ENCODE results near the gene ZDHHC14. TPM values are rescaled to one million over a fixed set of nuclear protein-coding genes. Genes with fewer than 3 reads are reported as not detected.

Gene ZDHHC14
- polyA plus RNA-seq, 1 donor (not counting 4 experiments of a cell fraction or from before 2014, with no cell fraction given): 6.4 TPM

DNA sequence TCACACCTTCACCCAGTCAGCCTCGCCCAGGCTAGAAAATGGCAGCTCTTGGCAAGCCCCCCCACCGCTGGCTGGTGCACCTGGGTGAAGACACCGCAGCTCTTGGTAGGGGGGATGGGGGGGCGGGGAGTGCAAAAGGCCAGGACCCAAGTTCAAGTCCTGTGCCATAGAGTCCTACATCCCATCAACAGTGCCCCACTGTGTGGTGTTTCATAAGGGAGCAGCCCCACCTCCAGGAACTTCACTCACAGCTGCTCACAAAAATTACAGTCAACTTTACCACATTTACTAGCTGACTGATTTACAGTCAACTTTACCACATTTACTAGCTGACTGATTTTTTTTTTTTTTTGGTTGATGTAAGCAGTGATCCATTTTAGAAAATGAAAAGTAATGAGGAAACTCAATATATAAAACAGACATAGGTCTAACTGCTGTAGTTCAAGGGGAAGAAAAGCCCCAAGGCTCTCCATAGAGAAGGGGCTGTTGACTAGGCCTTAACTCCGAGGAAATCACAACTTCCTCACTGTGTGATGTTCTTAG is 233.1 kb downstream of the ZDHHC14 start:
- Histone ChIP-seq H3K27ac (ENCODE audit: control insufficient read depth, insufficient read depth, low read length) (no peak overlapping the region), H3K4me2 (ENCODE audit: control insufficient read depth, extremely low read depth, insufficient read depth, low read depth, low read length) (no peak overlapping the region), H4K20me1 (ENCODE audit: control insufficient read depth, extremely low read depth, insufficient read depth, low read length) (no peaks in the 10 kb centered on the region), H2AFZ (ENCODE audit: control insufficient read depth, low read length) (no peak overlapping the region), H3K27me3 (ENCODE audit: control insufficient read depth, extremely low read depth, insufficient read depth, low read length) (no peaks in the 10 kb centered on the region), H3K9ac (ENCODE audit: control insufficient read depth, extremely low read depth, insufficient read depth, low read length) (no peak overlapping the region), H3K36me3 (ENCODE audit: control insufficient read depth in 2 of 2, extremely low read depth in 1 of 2, insufficient read depth in 2 of 2, low read length in 2 of 2) (no peaks in the 10 kb centered on the region), H3K9me1 (ENCODE audit: control insufficient read depth, extremely low read depth, insufficient read depth, low read length) (no peaks in the 10 kb centered on the region), H3K4me1 (ENCODE audit: control insufficient read depth, extremely low read depth, insufficient read depth, low read length) (peaks cover 10% of the 10 kb centered on the region), H3K9me3 (ENCODE audit: control insufficient read depth, low read depth, low read length) (no peaks in the 10 kb centered on the region), H3K79me2 (ENCODE audit: control insufficient read depth, insufficient read depth, low read length) (no peaks in the 10 kb centered on the region), H3K4me3 (ENCODE audit: control insufficient read depth in 2 of 3, extremely low read depth in 1 of 3, insufficient read depth in 2 of 3, low read depth in 1 of 3, low read length in 3 of 3) (no peak overlapping the region)
- FAIRE-seq (no peak), DNase-seq (ENCODE audit: low read depth, low spot score) (no peak)
- dilution Hi-C loops (cut with MboI; ENCODE audit: extremely low pct_ligation_motif_present, low sequenced_read_pairs): no loop called here
- TF ChIP-seq, protein P1, sequence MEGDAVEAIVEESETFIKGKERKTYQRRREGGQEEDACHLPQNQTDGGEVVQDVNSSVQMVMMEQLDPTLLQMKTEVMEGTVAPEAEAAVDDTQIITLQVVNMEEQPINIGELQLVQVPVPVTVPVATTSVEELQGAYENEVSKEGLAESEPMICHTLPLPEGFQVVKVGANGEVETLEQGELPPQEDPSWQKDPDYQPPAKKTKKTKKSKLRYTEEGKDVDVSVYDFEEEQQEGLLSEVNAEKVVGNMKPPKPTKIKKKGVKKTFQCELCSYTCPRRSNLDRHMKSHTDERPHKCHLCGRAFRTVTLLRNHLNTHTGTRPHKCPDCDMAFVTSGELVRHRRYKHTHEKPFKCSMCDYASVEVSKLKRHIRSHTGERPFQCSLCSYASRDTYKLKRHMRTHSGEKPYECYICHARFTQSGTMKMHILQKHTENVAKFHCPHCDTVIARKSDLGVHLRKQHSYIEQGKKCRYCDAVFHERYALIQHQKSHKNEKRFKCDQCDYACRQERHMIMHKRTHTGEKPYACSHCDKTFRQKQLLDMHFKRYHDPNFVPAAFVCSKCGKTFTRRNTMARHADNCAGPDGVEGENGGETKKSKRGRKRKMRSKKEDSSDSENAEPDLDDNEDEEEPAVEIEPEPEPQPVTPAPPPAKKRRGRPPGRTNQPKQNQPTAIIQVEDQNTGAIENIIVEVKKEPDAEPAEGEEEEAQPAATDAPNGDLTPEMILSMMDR (optimal IDR thresholded peaks at IDR 0.05 in 1 of 3, IDR thresholded peaks at IDR 0.05 in 1 of 3, conservative IDR thresholded peaks at IDR 0.05 in 1 of 3; ENCODE audit: extremely low read depth in 1 of 3, insufficient read depth in 2 of 3, low read length in 3 of 3): peak in 1 of 3 experiments; percentile 25
- TF ChIP-seq EZH2 (IDR thresholded peaks at IDR 0.05; ENCODE audit: low read length): no peak

DNA sequence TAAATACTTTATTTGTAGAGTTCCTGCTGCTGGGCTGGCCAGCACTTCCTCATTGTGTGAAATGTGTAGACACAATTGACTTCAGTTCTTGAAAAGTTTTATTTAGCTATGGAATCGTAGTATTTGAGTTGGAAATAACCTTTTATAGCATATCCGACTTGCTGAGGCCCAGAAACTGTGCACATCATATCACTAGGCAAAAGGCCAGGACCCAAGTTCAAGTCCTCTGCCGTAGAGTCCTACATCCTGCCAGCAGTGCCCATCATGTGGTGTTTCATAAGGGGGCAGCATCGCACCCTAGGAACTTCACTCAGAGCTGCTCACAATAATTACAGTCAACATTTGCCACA is 234.4 kb downstream of the ZDHHC14 start:
- H4K20me1 ChIP-seq (ENCODE audit: control insufficient read depth, extremely low read depth, insufficient read depth, low read length): no peaks in the 10 kb centered on the region
- no peak for FAIRE-seq
- no peak for DNase-seq (ENCODE audit: low read depth, low spot score)
- no peak overlapping the region for H3K4me3 ChIP-seq (ENCODE audit: control insufficient read depth in 2 of 3, extremely low read depth in 1 of 3, insufficient read depth in 2 of 3, low read depth in 1 of 3, low read length in 3 of 3)
- H3K79me2 ChIP-seq (ENCODE audit: control insufficient read depth, insufficient read depth, low read length): no peaks in the 10 kb centered on the region
- no peak overlapping the region for H3K27ac ChIP-seq (ENCODE audit: control insufficient read depth, insufficient read depth, low read length)
- no peaks in the 10 kb centered on the region for H3K27me3 ChIP-seq (ENCODE audit: control insufficient read depth, extremely low read depth, insufficient read depth, low read length)
- no peaks in the 10 kb centered on the region for H3K9me1 ChIP-seq (ENCODE audit: control insufficient read depth, extremely low read depth, insufficient read depth, low read length)
- no peaks in the 10 kb centered on the region for H3K36me3 ChIP-seq (ENCODE audit: control insufficient read depth in 2 of 2, extremely low read depth in 1 of 2, insufficient read depth in 2 of 2, low read length in 2 of 2)
- peaks cover 10% of the 10 kb centered on the region for H3K4me1 ChIP-seq (ENCODE audit: control insufficient read depth, extremely low read depth, insufficient read depth, low read length)
- no peak overlapping the region for H2AFZ ChIP-seq (ENCODE audit: control insufficient read depth, low read length)
- dilution Hi-C loops (cut with MboI; ENCODE audit: extremely low pct_ligation_motif_present, low sequenced_read_pairs): no loop called here
- H3K9me3 ChIP-seq (ENCODE audit: control insufficient read depth, low read depth, low read length): no peaks in the 10 kb centered on the region
- no peak overlapping the region for H3K9ac ChIP-seq (ENCODE audit: control insufficient read depth, extremely low read depth, insufficient read depth, low read length)
- H3K4me2 ChIP-seq (ENCODE audit: control insufficient read depth, extremely low read depth, insufficient read depth, low read depth, low read length): no peak overlapping the region
- TF ChIP-seq, protein P1 (optimal IDR thresholded peaks at IDR 0.05 in 1 of 3, IDR thresholded peaks at IDR 0.05 in 1 of 3, conservative IDR thresholded peaks at IDR 0.05 in 1 of 3; ENCODE audit: extremely low read depth in 1 of 3, insufficient read depth in 2 of 3, low read length in 3 of 3): peak in 1 of 3 experiments; percentile 11
- TF ChIP-seq EZH2 (IDR thresholded peaks at IDR 0.05; ENCODE audit: low read length): no peak
